ENCODE data around the gene SSBP3.

GRCh38 chr1:54223441-54224202 is 182.6 kb downstream of the SSBP3 start:
- TF ChIP-seq CTCF (IDR thresholded peaks at IDR 0.05 in 2 of 3, conservative IDR thresholded peaks at IDR 0.05 in 1 of 3; ENCODE audit: borderline replicate concordance in 1 of 3, insufficient read depth in 1 of 3, low read depth in 2 of 3, low read length in 2 of 3) = no peak
- TF ChIP-seq MAX (IDR thresholded peaks at IDR 0.05) = no peak
